Measurements from ENCODE around the gene SLC12A9. TPM values are rescaled to one million over a fixed set of nuclear protein-coding genes. Genes with fewer than 3 reads are reported as not detected.

SLC12A9 gene
- total RNA-seq, 2 donors from 2014 or later, result 17.6 to 20.1 TPM

- Mint-ChIP-seq H3K36me3 (ENCODE audit: insufficient read depth in 2 of 2) (peaks cover 15 to 29% of the 10 kb centered on the region in 2 donors), H3K9me3 (no peaks in the 10 kb centered on the region), H3K4me3 (peak overlapping the region in 1 of 2 donors; percentile 13), H3K27me3 (ENCODE audit: low read depth) (peaks cover 5% of the 10 kb centered on the region), H3K4me1 (ENCODE audit: low read depth) (peaks cover 47% of the 10 kb centered on the region), H3K27ac (no peak overlapping the region)
- ATAC-seq (replicated peaks in 1 of 2), result no peak
- no peak for DNase-seq
Measured at GRCh38 chr7:100885440-100886141, 33.1 kb downstream of the SLC12A9 start.

DNA sequence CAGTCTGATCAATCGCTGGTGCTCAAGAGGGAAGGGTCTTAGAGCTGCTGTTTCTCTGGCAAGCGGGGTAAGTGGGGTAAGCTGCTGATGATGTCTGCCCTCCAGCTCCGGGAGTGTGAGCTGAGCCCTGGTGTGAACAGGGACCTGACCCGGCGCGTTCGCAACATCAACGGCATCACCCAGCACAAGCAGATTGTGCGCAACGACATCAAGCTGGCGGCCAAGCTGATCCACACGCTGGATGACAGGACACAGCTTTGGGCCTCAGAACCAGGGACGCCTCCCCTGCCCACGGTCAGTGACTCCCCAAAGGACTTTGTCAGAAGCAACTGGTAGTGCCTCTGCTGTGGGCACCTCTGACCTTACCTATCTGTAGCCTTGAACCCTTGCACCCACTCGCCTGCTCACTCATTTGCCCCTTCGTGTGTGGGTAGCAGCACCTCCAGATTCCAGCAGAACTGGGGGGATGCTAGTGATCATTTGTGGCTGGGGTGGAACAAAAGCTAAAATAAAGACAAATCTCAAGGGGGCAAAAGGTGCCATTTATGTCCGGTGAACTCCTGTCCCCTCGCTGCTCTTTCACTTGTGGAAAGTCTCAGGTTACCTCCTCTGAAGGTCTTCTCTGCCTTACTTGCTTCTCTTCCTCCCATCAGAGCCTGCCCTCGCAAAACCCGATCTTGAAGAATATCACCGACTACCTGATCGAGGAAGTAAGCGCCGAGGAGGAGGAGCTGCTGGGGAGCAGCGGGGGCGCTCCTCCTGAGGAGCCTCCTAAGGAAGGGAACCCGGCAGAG is 33.8 kb downstream of the SLC12A9 start:
- Mint-ChIP-seq H3K27ac (no peak overlapping the region), H3K36me3 (ENCODE audit: insufficient read depth in 2 of 2) (peaks cover 15 to 26% of the 10 kb centered on the region in 2 donors), H3K9me3 (no peaks in the 10 kb centered on the region), H3K4me3 (peak overlapping the region; percentile 44 to 79), H3K27me3 (ENCODE audit: low read depth) (peaks cover 10% of the 10 kb centered on the region), H3K4me1 (ENCODE audit: low read depth) (peaks cover 53% of the 10 kb centered on the region)
- ATAC-seq (replicated peaks in 1 of 2), result no peak
- DNase-seq, result no peak

GRCh38 chr7:100886936-100887515 is 34.5 kb downstream of the SLC12A9 start:
- Mint-ChIP-seq H3K27me3 (ENCODE audit: low read depth) (peaks cover 17% of the 10 kb centered on the region), H3K9me3 (no peaks in the 10 kb centered on the region), H3K4me1 (ENCODE audit: low read depth) (peaks cover 57% of the 10 kb centered on the region), H3K4me3 (peak overlapping the region; percentile 79), H3K27ac (peak overlapping the region; percentile 70), H3K36me3 (ENCODE audit: insufficient read depth in 2 of 2) (peaks cover 13 to 24% of the 10 kb centered on the region in 2 donors)
- no peak for ATAC-seq (replicated peaks in 1 of 2)
- DNase-seq, result no peak

GRCh38 chr7:100887516-100888290 is 35.2 kb downstream of the SLC12A9 start:
- no peaks in the 10 kb centered on the region for H3K9me3 Mint-ChIP-seq
- DNase-seq (peak; percentile 50 to 52), ATAC-seq (replicated peaks in 1 of 2) (no peak)
- H3K27ac Mint-ChIP-seq, result peak overlapping the region; percentile 70
- H3K27me3 Mint-ChIP-seq (ENCODE audit: low read depth), result peaks cover 23% of the 10 kb centered on the region
- peaks cover 57% of the 10 kb centered on the region for H3K4me1 Mint-ChIP-seq (ENCODE audit: low read depth)
- H3K36me3 Mint-ChIP-seq (ENCODE audit: insufficient read depth in 2 of 2), result peaks cover 13 to 24% of the 10 kb centered on the region in 2 donors
- peak overlapping the region; percentile 79 for H3K4me3 Mint-ChIP-seq

DNA sequence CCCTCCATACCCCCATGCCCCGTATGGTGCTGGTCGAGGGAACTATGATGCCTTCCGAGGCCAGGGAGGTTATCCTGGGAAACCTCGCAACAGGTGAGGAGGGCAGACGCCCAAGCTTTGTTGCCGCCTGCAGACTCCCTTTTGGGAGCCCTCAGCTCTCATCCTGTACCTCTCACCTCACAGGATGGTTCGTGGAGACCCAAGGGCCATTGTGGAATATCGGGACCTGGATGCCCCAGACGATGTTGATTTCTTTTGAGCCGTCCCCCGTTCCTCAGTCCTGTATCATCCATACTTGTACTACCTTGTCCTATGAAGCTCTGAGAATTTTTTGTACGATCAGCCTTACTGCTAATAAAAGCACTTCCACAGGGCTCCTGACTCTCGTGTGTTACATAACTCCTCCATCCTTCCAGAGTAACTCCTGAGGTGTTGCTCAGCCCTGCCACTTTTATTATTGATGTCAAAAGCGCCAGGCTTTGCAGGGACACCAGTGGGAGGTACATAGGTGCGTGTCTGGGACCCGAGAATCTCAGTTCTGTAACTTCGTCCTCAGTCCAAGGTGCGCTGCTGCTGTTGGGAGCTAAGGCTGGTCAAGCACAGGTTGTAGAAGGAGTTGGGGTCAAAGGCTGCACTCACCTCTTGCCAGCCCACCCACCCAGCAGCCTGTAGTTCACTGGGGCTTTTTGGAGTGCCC is 35.9 kb downstream of the SLC12A9 start:
- H3K4me1 Mint-ChIP-seq (ENCODE audit: low read depth), result peaks cover 51% of the 10 kb centered on the region
- H3K36me3 Mint-ChIP-seq (ENCODE audit: insufficient read depth in 2 of 2), result peaks cover 10 to 19% of the 10 kb centered on the region in 2 donors
- DNase-seq (no peak), ATAC-seq (replicated peaks in 1 of 2) (no peak)
- H3K27me3 Mint-ChIP-seq (ENCODE audit: low read depth), result peaks cover 27% of the 10 kb centered on the region
- H3K9me3 Mint-ChIP-seq, result no peaks in the 10 kb centered on the region
- peak overlapping the region; percentile 62 for H3K27ac Mint-ChIP-seq
- H3K4me3 Mint-ChIP-seq, result peak overlapping the region; percentile 79

DNA sequence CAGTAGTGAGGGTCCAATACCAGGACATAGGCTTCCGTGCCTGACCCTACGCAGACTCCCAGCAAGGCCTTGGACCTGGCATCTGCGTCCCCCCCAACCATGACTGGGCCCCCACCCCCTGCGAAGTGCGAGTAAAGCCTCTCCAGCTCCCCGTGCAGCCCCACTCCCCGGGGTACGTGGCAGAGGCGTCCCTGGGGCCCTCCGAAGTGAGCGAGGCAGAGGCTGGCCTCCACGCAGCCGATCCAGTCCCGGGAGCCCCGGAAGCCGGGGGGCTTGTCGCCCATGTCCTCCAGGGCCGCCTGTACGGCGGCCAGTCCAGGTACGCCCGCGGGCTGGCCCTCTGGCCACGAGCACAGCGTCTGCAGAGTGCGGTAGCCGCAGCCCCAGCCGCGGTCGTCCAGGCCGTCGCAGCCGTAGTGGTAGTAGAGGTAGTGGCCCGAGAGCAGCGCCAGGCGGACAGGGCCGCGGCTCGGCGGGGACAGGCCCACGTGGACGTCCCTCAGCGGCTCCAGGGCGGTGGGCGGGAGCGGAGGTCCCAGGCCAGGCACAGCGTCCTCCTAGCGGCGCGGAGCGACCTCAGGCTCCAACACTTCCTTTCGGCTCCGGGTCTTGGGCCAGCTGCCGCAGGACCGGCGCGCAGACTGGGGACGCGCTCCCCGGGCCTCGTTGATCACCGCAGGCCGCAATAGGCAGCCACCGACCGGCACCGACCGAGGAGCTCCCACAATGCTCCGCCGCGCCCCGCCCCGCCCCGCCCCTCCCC is 36.7 kb downstream of the SLC12A9 start, which contains the start of gene UFSP1:
UFSP1 (minus strand) TSS at position 728 of the 763 bp plus-strand sequence; CDS start at position 284, 444 bp downstream.
- H3K36me3 Mint-ChIP-seq (ENCODE audit: insufficient read depth in 2 of 2), result peaks cover 10 to 11% of the 10 kb centered on the region in 2 donors
- H3K27ac Mint-ChIP-seq, result peak within 1 kb of the TSS; percentile 62
- DNase-seq (no peak), ATAC-seq (replicated peaks in 1 of 2) (peak; percentile 54 to 58)
- no peaks in the 10 kb centered on the region for H3K9me3 Mint-ChIP-seq
- peaks cover 32% of the 10 kb centered on the region for H3K27me3 Mint-ChIP-seq (ENCODE audit: low read depth)
- H3K4me3 Mint-ChIP-seq, result peak within 1 kb of the TSS; percentile 83 to 89
- H3K4me1 Mint-ChIP-seq (ENCODE audit: low read depth), result peaks cover 50% of the 10 kb centered on the region

DNA sequence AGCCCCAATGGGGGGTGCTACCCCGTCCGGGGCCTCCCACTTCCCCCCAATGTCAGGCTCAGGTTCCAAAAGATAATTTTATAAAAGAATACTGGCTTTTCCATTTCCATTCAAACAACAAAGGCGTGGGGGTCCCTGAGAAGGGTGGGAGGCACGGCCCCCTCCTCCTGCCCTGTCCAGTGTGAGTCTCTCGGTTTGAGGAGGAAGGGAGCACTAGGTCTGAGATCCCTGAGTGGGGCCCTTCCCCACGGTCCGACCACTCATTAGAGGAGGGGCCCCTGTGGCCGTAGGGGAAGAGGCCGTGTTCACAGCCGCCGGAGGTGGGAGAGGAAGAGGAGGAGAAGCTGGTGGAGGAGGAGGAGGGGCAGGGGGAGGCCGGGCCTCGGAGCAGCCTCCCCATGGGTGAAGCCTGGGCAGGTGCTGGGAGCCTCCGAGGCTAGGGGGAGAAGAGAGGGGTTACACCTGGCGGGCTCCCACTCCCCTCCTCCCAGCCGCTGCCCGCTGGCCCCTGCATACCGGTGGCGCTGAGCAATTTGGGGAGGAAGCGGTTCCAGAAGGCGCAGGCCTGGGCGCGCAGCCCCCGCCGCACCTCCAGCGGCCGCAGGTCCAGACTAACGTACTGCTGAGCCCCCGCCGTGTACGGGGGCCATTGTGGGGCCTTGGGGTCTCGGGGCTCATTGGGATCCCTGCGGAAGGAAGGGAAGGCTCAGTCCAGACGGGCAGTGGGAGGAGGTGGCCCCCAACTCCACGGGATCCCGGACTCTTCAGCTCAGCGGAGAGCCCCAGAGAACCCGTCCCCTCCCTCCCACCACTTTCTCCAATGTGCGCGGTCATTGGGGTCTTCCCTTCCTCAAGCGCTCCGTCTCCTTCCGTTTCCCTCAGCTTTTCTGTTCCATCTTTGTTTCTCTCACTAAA is 38.4 kb downstream of the SLC12A9 start:
- Mint-ChIP-seq H3K4me1 (ENCODE audit: low read depth) (peaks cover 41% of the 10 kb centered on the region), H3K9me3 (no peaks in the 10 kb centered on the region), H3K36me3 (ENCODE audit: insufficient read depth in 2 of 2) (peaks cover 7 to 10% of the 10 kb centered on the region in 2 donors), H3K27ac (peak overlapping the region; percentile 86), H3K27me3 (ENCODE audit: low read depth) (peaks cover 37% of the 10 kb centered on the region), H3K4me3 (peak overlapping the region; percentile 87 to 89)
- no peak for DNase-seq
- no peak for ATAC-seq (replicated peaks in 1 of 2)

- Mint-ChIP-seq H3K36me3 (ENCODE audit: insufficient read depth in 2 of 2) (peaks cover 5 to 7% of the 10 kb centered on the region in 2 donors), H3K4me3 (peak overlapping the region; percentile 71 to 87), H3K27me3 (ENCODE audit: low read depth) (peaks cover 44% of the 10 kb centered on the region), H3K4me1 (ENCODE audit: low read depth) (peaks cover 45% of the 10 kb centered on the region), H3K9me3 (no peaks in the 10 kb centered on the region), H3K27ac (peak overlapping the region; percentile 86)
- DNase-seq (no peak), ATAC-seq (replicated peaks in 1 of 2) (no peak)
Measured at GRCh38 chr7:100891568-100892247, 39.2 kb downstream of the SLC12A9 start.

GRCh38 chr7:100892364-100893317 is 40.1 kb downstream of the SLC12A9 start:
- Mint-ChIP-seq H3K4me1 (ENCODE audit: low read depth) (peaks cover 35% of the 10 kb centered on the region), H3K36me3 (ENCODE audit: insufficient read depth in 2 of 2) (peaks cover 0 to 3% of the 10 kb centered on the region in 2 donors), H3K9me3 (no peaks in the 10 kb centered on the region), H3K27ac (no peak overlapping the region), H3K4me3 (no peak overlapping the region), H3K27me3 (ENCODE audit: low read depth) (peaks cover 44% of the 10 kb centered on the region)
- DNase-seq (no peak), ATAC-seq (replicated peaks in 1 of 2) (no peak)

All from activated T-cell treated with anti-CD3 and anti-CD28 coated beads, Interleukin-2, amount 50 U/mL, for 72 hours (primary cell).